ENCODE measurements around the gene VEPH1.

The VEPH1 gene

DNA sequence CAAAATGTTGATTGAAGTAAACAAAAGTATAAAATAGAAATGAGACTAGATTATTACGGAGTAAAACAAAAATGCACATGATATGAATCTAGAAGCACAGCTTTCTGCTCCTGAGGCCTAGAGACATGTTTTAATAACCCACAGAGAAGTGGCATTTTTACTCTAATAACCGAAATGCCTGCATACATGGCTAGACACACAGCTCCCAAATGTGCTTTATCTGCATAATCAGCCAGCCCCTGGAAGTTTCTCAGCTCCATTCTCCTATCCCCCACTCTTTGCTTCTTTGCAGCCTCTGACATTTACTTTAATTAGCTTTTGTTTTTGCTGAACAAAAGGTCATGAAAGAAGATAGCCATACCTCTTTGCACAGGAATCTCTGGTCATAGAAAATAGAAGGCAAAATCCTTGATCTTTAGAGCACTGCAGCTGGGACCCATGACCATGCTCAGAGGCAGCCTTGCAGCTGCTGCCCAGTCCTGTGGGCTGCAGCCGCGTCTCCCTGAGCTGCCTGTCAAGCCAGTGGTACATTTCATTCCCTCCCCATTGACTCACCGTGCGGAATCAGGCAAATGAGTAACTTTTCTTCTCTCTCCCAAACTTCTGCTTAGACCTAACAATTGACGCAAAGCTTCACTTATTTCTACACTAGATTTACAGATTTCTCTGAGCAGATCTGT is at the start of gene VEPH1:
TSS of gene VEPH1 (minus strand) at position 501 of the 680 bp plus-strand sequence. CDS start 8,067 bp downstream, outside the sequence.
- H3K27ac ChIP-seq (ENCODE audit: low read depth, low read length), result no peak within 1 kb of the TSS
- H3K4me2 ChIP-seq (ENCODE audit: low read depth, low read length, poor library complexity, severe bottlenecking), result no peak within 1 kb of the TSS
- no peaks in the 10 kb centered on the region for H3K79me2 ChIP-seq (ENCODE audit: insufficient read depth, low read length)
- no peak within 1 kb of the TSS for H3K9ac ChIP-seq (ENCODE audit: low read length)
- H3K9me3 ChIP-seq (ENCODE audit: insufficient read depth, low read length), result no peaks in the 10 kb centered on the region
- no peaks in the 10 kb centered on the region for H3K9me2 ChIP-seq (replicated peaks; ENCODE audit: insufficient read depth, low read length)
- H3F3A ChIP-seq (ENCODE audit: insufficient read depth), result no peaks in the 10 kb centered on the region
- no peak within 1 kb of the TSS for H3K4me3 ChIP-seq (ENCODE audit: insufficient read depth, low read length, poor library complexity, severe bottlenecking)
- no peaks in the 10 kb centered on the region for H3K36me3 ChIP-seq (ENCODE audit: low read length)
- TF ChIP-seq, protein P1, sequence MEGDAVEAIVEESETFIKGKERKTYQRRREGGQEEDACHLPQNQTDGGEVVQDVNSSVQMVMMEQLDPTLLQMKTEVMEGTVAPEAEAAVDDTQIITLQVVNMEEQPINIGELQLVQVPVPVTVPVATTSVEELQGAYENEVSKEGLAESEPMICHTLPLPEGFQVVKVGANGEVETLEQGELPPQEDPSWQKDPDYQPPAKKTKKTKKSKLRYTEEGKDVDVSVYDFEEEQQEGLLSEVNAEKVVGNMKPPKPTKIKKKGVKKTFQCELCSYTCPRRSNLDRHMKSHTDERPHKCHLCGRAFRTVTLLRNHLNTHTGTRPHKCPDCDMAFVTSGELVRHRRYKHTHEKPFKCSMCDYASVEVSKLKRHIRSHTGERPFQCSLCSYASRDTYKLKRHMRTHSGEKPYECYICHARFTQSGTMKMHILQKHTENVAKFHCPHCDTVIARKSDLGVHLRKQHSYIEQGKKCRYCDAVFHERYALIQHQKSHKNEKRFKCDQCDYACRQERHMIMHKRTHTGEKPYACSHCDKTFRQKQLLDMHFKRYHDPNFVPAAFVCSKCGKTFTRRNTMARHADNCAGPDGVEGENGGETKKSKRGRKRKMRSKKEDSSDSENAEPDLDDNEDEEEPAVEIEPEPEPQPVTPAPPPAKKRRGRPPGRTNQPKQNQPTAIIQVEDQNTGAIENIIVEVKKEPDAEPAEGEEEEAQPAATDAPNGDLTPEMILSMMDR (IDR thresholded peaks at IDR 0.05; ENCODE audit: insufficient read depth, low read length, poor library complexity, severe bottlenecking), result no peak
- TF ChIP-seq EZH2phosphoT487 (conservative IDR thresholded peaks at IDR 0.05; ENCODE audit: low read length), result no peak
- H4K20me1 ChIP-seq (ENCODE audit: low read depth, low read length), result no peaks in the 10 kb centered on the region
- H2AFZ ChIP-seq (ENCODE audit: low read depth, low read length, severe bottlenecking), result no peak within 1 kb of the TSS
- no peaks in the 10 kb centered on the region for H3K27me3 ChIP-seq (ENCODE audit: low read length)

DNA sequence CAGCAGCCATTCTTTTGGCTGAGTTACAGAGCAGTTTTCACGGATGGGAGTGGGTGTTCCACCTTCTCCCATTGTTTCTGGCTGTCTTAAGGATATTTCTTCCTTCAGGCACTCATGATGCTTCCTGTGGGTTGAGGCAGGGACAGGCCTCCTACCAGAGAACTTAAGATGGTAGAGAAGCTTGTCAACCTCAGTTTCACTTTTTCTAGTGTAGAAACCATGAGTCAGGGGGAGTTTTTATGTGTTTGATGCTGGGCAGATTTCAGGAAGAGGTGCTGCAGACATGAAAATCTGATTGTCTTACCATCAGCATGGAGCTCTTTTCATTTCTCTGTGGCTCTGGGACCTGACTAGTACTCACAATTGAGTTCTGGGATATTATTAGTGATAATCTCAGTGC is 48.7 kb upstream of the VEPH1 start:
- Histone ChIP-seq H4K20me1 (ENCODE audit: low read depth, low read length) (no peaks in the 10 kb centered on the region), H3K79me2 (ENCODE audit: insufficient read depth, low read length) (no peaks in the 10 kb centered on the region), H3K36me3 (ENCODE audit: low read length) (no peaks in the 10 kb centered on the region), H3K4me2 (ENCODE audit: low read depth, low read length, poor library complexity, severe bottlenecking) (no peak overlapping the region), H3K9ac (ENCODE audit: low read length) (no peak overlapping the region), H3F3A (ENCODE audit: insufficient read depth) (no peaks in the 10 kb centered on the region), H3K9me2 (replicated peaks; ENCODE audit: insufficient read depth, low read length) (no peaks in the 10 kb centered on the region), H3K27ac (ENCODE audit: low read depth, low read length) (no peak overlapping the region), H3K4me3 (ENCODE audit: insufficient read depth, low read length, poor library complexity, severe bottlenecking) (no peak overlapping the region), H2AFZ (ENCODE audit: low read depth, low read length, severe bottlenecking) (no peak overlapping the region), H3K9me3 (ENCODE audit: insufficient read depth, low read length) (no peaks in the 10 kb centered on the region), H3K27me3 (ENCODE audit: low read length) (no peaks in the 10 kb centered on the region)
- TF ChIP-seq EZH2phosphoT487 (conservative IDR thresholded peaks at IDR 0.05; ENCODE audit: low read length), result no peak
- TF ChIP-seq, protein P1 (IDR thresholded peaks at IDR 0.05; ENCODE audit: insufficient read depth, low read length, poor library complexity, severe bottlenecking), result no peak

DNA sequence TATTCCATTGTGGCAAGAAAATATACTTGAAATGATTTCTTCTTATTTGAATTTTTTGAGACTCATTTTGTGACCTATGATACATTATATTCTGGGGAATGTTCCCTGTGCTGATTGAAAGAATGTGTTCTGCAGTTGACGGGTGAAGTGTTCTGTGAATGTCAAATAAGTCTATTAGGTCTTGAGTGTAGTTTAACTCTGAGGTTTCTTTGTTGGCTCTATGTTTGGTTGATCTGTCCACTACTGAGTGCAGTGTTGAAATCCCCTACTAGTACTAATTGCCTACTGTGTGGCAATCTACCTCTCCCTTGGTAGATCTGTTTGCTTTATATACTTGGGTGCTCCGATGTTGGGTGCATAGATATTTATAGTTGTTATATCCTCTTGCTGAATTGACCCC is 46.3 kb upstream of the VEPH1 start:
- H4K20me1 ChIP-seq (ENCODE audit: low read depth, low read length), result no peaks in the 10 kb centered on the region
- H3K27me3 ChIP-seq (ENCODE audit: low read length), result no peaks in the 10 kb centered on the region
- no peaks in the 10 kb centered on the region for H3F3A ChIP-seq (ENCODE audit: insufficient read depth)
- no peak for TF ChIP-seq EZH2phosphoT487 (conservative IDR thresholded peaks at IDR 0.05; ENCODE audit: low read length)
- TF ChIP-seq, protein P1 (IDR thresholded peaks at IDR 0.05; ENCODE audit: insufficient read depth, low read length, poor library complexity, severe bottlenecking), result no peak
- H3K79me2 ChIP-seq (ENCODE audit: insufficient read depth, low read length), result no peaks in the 10 kb centered on the region
- H3K9me3 ChIP-seq (ENCODE audit: insufficient read depth, low read length), result no peaks in the 10 kb centered on the region
- H3K4me2 ChIP-seq (ENCODE audit: low read depth, low read length, poor library complexity, severe bottlenecking), result no peak overlapping the region
- no peak overlapping the region for H2AFZ ChIP-seq (ENCODE audit: low read depth, low read length, severe bottlenecking)
- H3K36me3 ChIP-seq (ENCODE audit: low read length), result no peaks in the 10 kb centered on the region
- H3K9me2 ChIP-seq (replicated peaks; ENCODE audit: insufficient read depth, low read length), result no peaks in the 10 kb centered on the region
- no peak overlapping the region for H3K27ac ChIP-seq (ENCODE audit: low read depth, low read length)
- H3K4me3 ChIP-seq (ENCODE audit: insufficient read depth, low read length, poor library complexity, severe bottlenecking), result no peak overlapping the region
- H3K9ac ChIP-seq (ENCODE audit: low read length), result no peak overlapping the region

Measured in SU-DHL-6 (cell line).